Measurements from ENCODE around the gene TEX2.
A peak's percentile ranks its signal among the peaks of the same experiment; 100 is the strongest.
"Not testable (repeated sequence)": the region's sequence is repeated elsewhere in the genome, so short reads cannot be mapped to it uniquely, and the experiment has no call there.

Gene TEX2

GRCh38 chr17:64240741-64241347 lies 22.2 kb downstream of the TEX2 start:
- H3K27ac ChIP-seq = peak overlapping the region; percentile 36
- no peak for DNase-seq (ENCODE audit: low read depth, low spot score)

GRCh38 chr17:64240261-64240740 lies 22.8 kb downstream of the TEX2 start:
- no peak for DNase-seq (ENCODE audit: low read depth, low spot score)
- H3K27ac ChIP-seq = peak overlapping the region; percentile 36

DNA sequence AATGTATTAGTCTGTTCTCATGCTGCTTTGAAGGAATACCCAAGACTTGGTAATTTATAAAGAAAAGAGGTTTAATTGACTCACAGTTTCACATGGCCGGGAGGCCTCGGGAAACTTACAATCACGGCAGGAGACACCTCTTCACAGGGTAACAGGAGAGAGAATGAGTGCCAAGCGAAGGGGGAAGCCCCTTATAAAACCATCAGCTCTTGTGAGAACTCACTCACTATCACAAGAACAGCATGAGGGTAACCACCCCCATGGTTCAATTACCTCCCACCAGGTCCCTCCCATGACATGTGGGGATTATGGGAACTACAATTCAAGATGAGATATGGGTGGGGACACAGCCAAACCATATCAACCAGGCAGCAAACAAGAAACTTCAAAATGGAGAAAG lies 24.6 kb downstream of the TEX2 start:
- not testable (repeated sequence) for DNase-seq (ENCODE audit: low read depth, low spot score)
- peak overlapping the region; percentile 36 for H3K27ac ChIP-seq

GRCh38 chr17:64236827-64237403 lies 26.1 kb downstream of the TEX2 start:
- no peak for DNase-seq (ENCODE audit: low read depth, low spot score)
- H3K27ac ChIP-seq = no peak overlapping the region

DNA sequence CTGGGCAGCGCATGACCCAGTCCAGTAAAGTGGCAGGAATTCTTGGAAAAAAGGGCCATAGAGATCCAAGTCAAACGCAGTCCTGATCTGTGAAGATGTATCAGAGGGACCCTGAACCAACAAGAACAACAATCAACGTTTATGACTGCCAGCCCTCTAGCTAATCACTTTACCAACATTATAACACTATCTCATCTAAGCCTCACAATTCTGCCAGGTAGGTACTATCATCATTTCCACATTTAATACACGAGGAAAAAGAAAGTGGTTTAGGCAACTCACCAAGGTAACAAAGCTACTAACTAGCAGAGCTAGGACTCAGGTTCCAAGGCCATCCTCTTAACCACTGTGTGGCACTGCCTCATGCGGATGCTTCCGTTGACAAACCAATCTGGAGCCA lies 28.1 kb downstream of the TEX2 start:
- DNase-seq (ENCODE audit: low read depth, low spot score) = no peak

DNA sequence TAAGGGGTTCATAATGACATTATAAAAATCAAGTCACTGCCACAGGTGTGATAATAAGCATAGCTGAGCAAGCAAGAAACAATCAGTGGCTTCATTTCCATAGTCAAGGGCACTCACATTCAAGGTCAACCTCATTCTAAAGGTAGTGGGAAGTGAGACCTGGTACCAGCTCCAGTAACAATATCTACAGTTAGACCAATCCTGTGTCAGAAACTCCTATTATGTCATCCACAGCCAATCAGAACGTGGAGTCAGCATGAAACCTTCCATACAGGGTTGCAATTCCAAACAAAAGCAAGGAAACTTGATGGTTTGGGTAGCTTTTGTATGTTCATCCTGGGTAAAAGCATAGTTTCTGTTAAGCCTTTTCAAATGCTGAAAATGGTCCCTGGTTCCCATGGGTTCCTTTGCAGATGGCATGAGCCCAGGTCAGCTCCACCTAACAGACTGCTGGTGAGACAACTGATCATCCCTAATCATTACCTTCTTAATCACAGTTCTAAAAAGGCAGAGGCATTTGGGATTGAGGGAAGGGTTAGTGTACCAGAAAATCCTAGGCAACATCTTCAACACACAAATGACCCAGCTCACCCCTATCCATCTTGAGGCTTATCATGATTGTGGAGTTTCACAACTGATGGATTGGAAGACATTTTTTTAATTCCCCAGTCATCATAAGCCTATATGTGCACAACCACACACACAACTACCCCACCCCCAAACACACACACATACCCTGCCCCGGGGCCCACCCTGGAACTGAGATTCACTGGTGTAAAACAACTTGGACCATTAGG lies 30.4 kb downstream of the TEX2 start:
- no peak overlapping the region for H3K27ac ChIP-seq
- DNase-seq (ENCODE audit: low read depth, low spot score) = no peak

More for the DNA sequence above, 28.1 kb downstream of the TEX2 start:
- no peak overlapping the region for H3K27ac ChIP-seq

DNA sequence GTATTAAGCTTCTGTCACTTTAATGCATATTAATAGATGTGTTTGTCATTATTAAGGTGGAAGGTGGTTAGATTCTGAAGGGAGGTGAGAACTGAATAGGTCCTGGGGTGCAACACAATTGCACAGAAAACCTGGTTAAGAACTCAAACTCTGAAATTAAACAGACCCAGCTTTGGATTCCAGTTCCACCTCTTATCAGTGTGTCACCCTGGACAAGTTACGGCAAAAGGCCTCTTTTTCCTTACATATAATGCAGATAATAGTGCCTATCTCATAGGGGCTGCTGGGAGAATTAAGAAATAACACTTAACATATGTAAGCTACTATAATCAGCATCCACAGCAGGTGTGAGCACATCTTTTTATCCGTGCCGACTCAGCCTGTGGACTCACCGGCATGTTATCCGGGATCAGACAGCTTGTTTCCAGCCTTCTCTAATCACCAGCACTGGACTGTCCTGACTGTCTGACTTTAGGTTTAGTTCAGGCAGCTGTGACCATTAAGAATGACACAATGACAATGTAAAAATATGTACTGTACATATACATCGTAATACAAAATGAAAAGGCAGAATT lies 31.4 kb downstream of the TEX2 start:
- H3K27ac ChIP-seq = peak overlapping the region; percentile 88
- DNase-seq (ENCODE audit: low read depth, low spot score) = no peak

- peak overlapping the region; percentile 88 for H3K27ac ChIP-seq
- peak; percentile 79 for DNase-seq (ENCODE audit: low read depth, low spot score)
Measured at GRCh38 chr17:64230791-64231408, 32.2 kb downstream of the TEX2 start.

GRCh38 chr17:64229815-64230728 lies 33.0 kb downstream of the TEX2 start:
- peak overlapping the region; percentile 88 for H3K27ac ChIP-seq

GRCh38 chr17:64226132-64226531 lies 36.9 kb downstream of the TEX2 start:
- no peak overlapping the region for H3K27ac ChIP-seq
- DNase-seq (ENCODE audit: low read depth, low spot score) = no peak

More at GRCh38 chr17:64229815-64230728, 33.0 kb downstream of the TEX2 start:
- no peak for DNase-seq (ENCODE audit: low read depth, low spot score)

DNA sequence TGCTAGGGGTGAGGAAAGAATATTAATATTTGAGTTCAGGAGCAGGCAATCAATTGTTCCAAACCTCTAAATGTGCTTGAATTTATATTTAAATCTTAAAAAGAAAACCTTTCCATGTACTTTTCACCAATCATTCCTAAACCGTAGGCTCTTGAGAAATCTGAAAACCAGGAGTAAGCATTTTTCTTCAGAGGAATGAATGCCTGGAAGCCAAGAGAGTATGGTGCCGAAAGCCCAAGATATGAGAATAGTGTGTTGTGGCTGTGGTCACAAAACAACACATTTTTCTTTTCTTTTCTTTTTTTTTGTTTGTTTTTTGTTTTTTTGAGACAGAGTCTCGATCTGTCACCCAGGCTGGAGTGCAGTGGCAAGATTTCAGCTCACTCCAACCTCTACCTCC lies 37.6 kb downstream of the TEX2 start:
- no peak for DNase-seq (ENCODE audit: low read depth, low spot score)
- H3K27ac ChIP-seq = no peak overlapping the region

- DNase-seq (ENCODE audit: low read depth, low spot score) = no peak
- H3K27ac ChIP-seq = no peak overlapping the region
Measured at GRCh38 chr17:64223931-64224629, 39.0 kb downstream of the TEX2 start.

- H3K27ac ChIP-seq = no peak overlapping the region
- DNase-seq (ENCODE audit: low read depth, low spot score) = no peak
Measured at GRCh38 chr17:64223283-64223682, 39.8 kb downstream of the TEX2 start.

GRCh38 chr17:64221679-64222078 lies 41.4 kb downstream of the TEX2 start:
- no peak for DNase-seq (ENCODE audit: low read depth, low spot score)
- no peak overlapping the region for H3K27ac ChIP-seq

GRCh38 chr17:64220604-64221003 lies 42.5 kb downstream of the TEX2 start:
- not testable (repeated sequence) for DNase-seq (ENCODE audit: low read depth, low spot score); H3K27ac ChIP-seq

- DNase-seq (ENCODE audit: low read depth, low spot score) = no peak
- no peak overlapping the region for H3K27ac ChIP-seq
Measured at GRCh38 chr17:64219571-64219970, 43.5 kb downstream of the TEX2 start.

DNA sequence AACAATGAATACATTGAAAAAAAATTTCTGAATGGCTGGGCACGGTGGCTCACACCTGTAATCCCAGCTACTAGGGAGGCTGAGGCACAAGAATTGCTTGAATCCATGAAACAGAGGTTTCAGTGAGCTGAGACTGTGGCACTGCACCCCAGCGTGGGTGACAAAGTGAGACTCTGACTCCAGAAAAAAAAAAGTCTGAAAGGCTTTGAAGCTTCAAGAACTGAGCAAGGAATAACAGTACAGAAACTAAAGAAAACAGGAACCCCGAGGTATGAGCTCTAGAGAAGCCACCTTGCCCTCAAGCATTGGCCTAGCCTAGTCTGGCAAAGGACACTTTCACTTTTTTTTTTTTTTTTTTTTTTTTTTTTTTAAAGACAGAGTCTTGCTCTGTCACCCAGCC lies 45.0 kb downstream of the TEX2 start:
- no peak for DNase-seq (ENCODE audit: low read depth, low spot score)
- no peak overlapping the region for H3K27ac ChIP-seq

- H3K27ac ChIP-seq = no peak overlapping the region
- DNase-seq (ENCODE audit: low read depth, low spot score) = no peak
Measured at GRCh38 chr17:64217249-64217691, 45.8 kb downstream of the TEX2 start.

Measured in epithelial cell of prostate (primary cell).